ENCODE results near the gene NOL11.

- TF ChIP-seq POLR2A (IDR thresholded peaks at IDR 0.05; ENCODE audit: low read length), result no peak
- no peak for TF ChIP-seq GATA1 (IDR thresholded peaks at IDR 0.05; ENCODE audit: low read depth, low read length)
Observed at GRCh38 chr17:67746704-67747571, 29.2 kb downstream of the NOL11 start.
